DMS53 treated with DMSO at 0.1 percent for 48 hours (cell line): ENCODE measurements around the gene CPB2.

Experiments used
- DNase-seq: peaks from one replicate; lab custom pipeline; 2025; ENCODE audit not compliant: unreplicated experiment; lab: John Stamatoyannopoulos, UW

CPB2 gene

DNA sequence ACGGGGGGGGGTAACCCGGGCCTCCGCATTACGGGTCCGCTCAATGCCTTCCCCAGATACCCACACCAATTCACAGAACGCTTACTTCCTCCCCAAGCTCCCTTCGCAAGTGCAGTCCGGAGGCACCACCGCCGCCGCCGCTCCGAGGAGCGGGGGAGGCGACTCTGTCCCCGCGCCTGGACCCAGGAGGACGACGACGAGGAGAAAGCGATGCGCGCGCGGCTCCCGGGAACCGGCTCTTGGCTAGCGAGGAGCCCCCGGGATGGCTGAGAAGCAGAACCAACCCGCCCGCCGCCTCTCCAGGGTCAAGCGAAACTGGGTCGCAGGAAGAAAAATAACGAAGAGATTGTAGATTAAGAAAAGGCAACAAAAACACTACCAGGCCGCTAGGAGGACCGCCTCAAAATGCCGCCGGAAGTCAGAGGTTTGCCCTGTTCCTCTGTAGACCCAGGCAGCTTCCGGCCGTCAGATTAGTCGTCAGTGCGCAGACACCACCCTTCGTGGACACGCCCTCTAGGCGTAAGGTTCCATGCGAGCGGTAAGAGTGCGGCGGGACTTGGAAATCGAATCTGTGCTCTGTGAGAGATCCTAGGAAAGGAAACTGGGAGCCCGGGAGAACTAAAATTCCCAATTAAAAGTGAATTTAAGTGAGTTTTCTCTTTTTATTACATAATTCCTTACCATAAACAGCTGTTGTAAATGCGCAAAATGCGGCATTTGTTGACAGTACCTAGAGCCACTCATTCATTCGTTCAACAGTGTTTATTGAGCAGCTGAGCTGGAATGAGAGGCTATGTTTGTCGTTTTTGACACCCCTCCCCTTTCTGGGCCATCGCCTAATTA lies 52.3 kb downstream of the CPB2 start, which contains the start of gene ZC3H13:
Gene ZC3H13, minus strand, starts transcription at position 428 of the 843 bp plus-strand sequence. CDS start 7,239 bp downstream, outside the sequence.
- peak; percentile 85 for DNase-seq

GRCh38 chr13:46051968-46052318 lies 52.9 kb downstream of the CPB2 start:
- DNase-seq = no peak

DNA sequence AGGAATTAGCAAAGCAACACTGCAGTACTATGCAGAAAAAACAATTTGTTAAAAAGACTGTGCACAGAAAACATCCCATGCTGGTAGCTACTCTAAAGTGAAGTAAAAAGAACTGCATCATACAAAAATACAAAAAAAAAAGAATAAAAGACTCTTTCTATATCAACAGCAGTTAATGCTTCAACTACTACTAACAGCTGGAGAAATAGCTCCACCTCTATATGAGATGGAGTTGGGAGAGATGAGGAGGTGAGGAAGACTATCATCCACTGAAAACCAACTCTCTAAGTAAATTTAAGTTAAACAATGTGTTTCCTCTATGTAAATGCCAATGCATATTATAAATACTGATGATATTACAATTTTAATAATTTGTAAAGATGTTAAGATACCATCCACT lies 54.1 kb downstream of the CPB2 start:
- no peak for DNase-seq

DNA sequence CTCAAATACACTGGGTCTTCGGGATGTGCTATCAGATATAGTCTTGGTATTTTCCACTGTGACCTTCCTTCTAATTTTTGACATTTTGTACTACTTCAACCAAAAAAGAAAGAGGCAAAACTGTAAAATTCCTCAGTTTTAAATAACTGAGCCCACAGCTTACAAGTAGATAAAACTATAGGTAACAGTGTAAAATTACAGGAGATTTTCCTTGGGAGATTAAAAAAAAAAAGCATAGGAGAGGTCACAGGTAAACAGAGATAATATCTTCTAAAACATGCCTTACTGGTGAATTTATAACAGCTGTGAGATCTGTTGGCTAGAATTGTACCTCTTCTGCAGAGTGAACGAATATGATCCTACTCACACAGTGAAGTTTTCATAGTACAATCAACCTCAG lies 59.4 kb downstream of the CPB2 start:
- DNase-seq = no peak

DNA sequence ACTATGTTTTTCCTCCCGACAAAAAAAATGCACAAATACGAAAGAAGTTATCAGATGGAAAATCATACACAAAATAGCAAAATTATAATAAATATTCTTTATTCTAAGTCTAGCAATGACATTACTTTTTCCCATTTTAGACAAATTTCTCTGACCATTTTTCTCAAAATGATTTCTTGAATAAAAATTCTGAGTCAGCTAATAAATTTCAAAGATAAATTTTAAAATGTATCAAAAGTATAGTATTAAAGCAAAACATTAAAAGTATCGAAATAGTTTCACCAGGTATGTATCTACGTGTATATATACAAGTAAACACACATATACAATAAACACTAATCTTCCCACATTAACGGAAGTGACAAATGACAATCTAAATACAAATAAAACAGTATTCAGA lies 61.2 kb downstream of the CPB2 start:
- DNase-seq = no peak

DNA sequence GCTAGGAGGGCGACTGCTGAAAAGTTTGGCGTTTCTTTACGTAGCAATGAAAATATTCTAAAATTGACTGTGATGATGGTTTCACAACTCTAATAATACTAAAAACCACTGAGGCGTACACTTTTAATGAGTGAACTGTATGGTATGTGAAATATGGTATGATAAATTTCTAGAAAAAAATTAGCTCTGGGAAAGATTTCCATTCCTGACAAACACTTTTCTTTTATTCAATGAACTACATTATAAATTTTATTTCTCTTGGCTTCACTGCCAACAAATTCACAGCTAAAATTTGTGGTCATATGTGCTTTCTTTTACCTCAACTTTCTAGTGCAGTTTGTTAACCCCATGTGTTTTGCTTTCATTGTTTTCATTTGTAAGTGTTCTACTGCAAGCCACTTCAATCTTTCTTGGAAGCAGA lies 63.4 kb downstream of the CPB2 start:
- no peak for DNase-seq

DNA sequence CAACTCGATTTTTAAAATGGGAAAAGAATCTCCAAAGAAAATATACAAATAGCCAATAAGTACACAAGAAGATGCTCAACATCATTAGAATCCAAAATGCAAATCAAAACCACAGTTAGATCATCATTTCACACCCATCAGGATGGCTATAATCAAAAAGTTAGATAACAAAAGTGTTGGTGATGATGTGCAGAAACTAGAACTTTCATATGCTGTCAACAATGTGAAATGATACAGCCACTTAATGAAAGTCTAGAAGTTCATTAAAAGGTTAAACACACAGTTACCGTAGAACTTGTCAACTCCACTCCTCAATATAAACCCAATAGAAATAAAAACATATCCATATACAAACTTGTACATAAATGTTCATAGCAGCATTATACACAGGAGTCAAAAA lies 64.1 kb downstream of the CPB2 start:
- no peak for DNase-seq

GRCh38 chr13:46039411-46040182 lies 65.2 kb downstream of the CPB2 start:
- no peak for DNase-seq

GRCh38 chr13:46038296-46038695 lies 66.5 kb downstream of the CPB2 start:
- DNase-seq = no peak

GRCh38 chr13:46035066-46035465 lies 69.8 kb downstream of the CPB2 start:
- peak; percentile 71 for DNase-seq

DNA sequence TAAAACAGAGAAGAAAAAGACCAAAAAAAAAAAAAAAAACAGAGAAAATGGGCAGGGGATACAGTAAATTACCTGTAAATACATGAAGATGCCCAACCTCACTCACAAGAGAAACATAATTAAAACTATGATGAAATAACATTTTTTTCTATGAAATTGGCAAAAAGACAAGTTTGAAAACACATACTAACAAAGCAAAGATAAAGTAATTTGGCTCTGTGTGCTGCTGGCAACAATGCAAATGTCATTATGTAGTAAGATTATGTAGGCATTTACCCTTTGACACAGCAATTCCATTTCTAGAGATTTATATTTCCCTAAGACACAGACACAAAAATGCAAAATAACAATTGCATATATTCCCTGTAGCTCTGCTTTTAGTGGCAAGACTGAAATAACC lies 72.5 kb downstream of the CPB2 start:
- DNase-seq = no peak

DNA sequence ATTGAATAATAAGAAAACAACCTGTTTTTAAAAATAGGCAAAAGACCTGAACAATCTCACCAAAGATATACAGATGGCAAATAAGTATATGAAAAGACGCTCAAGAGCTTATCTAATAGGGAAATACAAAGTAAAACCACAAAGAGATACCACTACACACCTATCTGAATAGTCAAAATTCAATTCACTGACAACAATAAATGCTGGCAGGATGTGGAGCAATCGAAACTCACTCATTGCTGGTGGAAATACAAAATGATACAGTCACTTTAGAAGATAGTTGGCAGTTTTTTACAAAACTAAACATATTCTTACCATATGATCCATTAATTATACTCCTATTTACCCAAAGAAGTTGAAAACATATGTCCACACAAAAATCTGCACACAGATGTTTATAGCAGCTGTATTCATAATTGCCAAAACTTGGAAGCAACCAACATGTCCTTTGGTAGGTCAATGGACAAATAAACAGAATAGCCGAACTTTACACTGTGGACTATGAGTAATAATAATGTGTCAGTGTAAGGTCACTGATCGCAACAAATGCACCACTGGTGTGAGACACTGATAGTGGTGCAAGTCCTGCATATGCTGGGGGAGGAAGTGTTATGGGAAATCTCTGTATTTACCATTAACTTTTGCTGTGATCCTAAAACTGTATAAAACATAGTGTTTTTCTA lies 73.1 kb downstream of the CPB2 start:
- no peak for DNase-seq

DNA sequence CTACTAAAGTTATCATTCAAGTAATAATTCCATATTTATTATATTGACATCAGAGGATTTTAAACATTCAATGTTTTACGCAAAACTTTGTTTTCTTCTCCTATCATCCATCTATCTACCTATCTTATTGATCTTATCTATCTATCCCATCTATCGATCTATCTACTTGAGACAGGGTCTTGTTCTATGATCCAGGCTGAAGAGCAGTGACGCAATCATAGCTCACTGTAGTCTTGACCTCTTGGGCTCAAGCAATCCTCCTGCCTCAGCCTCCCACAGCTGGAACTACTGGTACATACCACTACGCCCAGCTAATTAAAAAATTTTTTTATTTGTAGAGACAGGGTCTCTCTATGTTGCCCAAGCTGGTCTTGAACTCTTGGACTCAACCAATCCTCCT lies 79.7 kb downstream of the CPB2 start:
- no peak for DNase-seq

DNA sequence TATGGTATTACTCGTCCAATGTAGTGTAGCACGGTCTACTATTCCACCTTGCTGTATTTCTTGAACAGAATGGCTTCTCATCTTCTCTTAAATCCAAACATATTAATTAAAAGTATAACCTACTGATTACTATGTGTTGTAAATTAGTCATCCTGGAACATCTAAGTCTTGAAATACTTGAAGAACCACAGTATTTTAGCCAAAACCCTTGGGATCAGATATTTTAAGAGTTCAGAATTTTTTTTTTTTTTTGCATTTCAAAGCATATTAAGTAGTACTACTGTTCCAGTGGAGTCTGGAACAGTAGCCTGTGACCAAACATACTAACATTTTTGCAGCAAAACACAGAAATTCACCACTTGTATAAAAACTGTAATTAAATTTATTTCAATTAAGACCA lies 82.4 kb downstream of the CPB2 start:
- no peak for DNase-seq

- DNase-seq = no peak
Observed at GRCh38 chr13:46016216-46016615, 88.6 kb downstream of the CPB2 start.

DNA sequence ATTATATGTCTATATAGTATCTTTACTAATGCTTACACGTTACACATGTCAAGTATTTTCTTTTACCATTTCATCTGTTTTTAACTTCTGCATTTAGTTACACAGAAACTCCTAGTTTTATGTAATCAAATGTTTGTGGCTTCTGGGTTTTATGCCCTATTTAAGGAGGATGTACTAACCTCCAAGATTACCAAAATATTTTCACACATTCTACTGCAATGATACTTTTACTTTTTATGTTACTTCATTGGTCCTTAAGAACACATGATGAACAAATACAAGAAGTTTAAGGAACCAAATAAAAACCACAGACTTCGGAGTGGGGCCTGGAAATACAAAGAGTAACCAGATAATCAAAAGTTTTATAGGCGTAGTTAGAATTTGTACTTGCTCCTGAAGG lies 89.5 kb downstream of the CPB2 start:
- DNase-seq = no peak

DNA sequence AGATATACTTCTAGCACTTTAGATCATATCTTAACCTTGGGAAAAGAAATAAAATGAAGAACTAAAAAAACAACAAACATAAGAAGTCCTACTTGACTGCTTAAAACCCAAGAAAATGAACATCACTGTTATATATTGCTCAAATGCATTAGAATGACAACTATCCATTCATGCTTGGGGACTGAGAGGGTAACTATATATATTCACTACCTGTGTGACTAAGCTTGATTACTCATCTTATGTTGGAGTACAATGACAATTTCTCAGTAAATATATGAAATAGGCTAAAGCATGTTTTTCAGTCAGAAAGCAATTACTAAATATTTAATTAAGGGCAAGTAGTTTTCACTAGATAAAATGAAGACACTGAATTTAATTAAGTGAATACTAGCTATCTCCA lies 92.4 kb downstream of the CPB2 start:
- no peak for DNase-seq

DNA sequence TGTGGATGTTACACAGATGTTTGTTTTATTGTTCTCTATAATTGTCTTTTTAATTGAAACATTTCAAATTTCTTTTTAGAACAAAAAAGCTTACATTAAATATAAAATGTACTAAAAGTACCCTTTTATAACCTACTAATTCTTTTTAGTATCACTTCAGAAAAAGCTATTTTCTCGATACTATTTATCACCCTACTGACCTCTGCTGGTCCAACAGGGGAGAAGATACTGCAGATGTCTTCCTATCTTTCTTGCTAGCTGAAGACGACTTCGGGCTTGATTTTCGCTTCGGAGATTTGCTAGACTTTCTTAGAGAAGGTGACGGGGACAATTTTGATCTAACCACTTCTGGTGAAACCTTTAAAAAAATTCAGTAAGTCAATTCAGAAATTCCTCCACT lies 94.7 kb downstream of the CPB2 start:
- DNase-seq = no peak

DNA sequence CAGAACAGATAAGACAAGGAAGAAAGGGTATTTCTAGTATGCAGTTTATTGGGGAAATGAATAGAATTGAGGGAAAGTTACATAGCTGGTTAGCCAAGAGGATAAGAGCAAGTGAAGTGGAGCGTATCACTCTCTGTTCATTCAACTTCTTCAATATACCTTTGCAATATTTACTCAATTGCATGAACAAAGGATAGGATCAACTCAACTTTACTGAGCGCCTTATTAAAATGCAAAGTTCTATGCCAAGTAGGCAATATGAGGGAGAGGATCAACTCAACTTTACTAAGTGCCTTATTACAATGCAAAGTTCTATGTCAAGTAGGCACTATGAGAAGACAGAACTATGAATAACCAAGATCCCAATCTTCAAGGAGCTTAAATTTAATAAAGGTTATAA lies 96.2 kb downstream of the CPB2 start:
- DNase-seq = no peak

GRCh38 chr13:46006688-46007452 lies 98.0 kb downstream of the CPB2 start:
- no peak for DNase-seq

GRCh38 chr13:46004491-46004890 lies 100.3 kb downstream of the CPB2 start:
- no peak for DNase-seq
